ENCODE data around the gene ANKRD6.

Gene ANKRD6

GRCh38 chr6:89414215-89414614, 18.7 kb upstream of the ANKRD6 start:
- no peak for DNase-seq

- DNase-seq = no peak
Measured at GRCh38 chr6:89415185-89415584, 17.8 kb upstream of the ANKRD6 start.

- no peak for DNase-seq
Measured at GRCh38 chr6:89416796-89417195, 16.2 kb upstream of the ANKRD6 start.

GRCh38 chr6:89430201-89430962, 2.6 kb upstream of the ANKRD6 start:
- DNase-seq = peak; percentile 14

GRCh38 chr6:89433252-89434149, 549 bp downstream of the ANKRD6 start:
- no peak for DNase-seq

GRCh38 chr6:89434150-89434499, 1.2 kb downstream of the ANKRD6 start:
- DNase-seq = no peak

- no peak for DNase-seq
Measured at GRCh38 chr6:89434954-89435353, 2.0 kb downstream of the ANKRD6 start.

- DNase-seq = no peak
Measured at GRCh38 chr6:89436226-89436625, 3.3 kb downstream of the ANKRD6 start.

GRCh38 chr6:89438248-89438647, 5.3 kb downstream of the ANKRD6 start:
- DNase-seq = no peak

- no peak for DNase-seq
Measured at GRCh38 chr6:89439014-89439413, 6.1 kb downstream of the ANKRD6 start.

- DNase-seq = no peak
Measured at GRCh38 chr6:89440200-89440599, 7.2 kb downstream of the ANKRD6 start.

- DNase-seq = no peak
Measured at GRCh38 chr6:89443658-89444057, 10.7 kb downstream of the ANKRD6 start.

GRCh38 chr6:89449193-89449592, 16.2 kb downstream of the ANKRD6 start:
- DNase-seq = no peak

GRCh38 chr6:89452281-89452680, 19.3 kb downstream of the ANKRD6 start:
- DNase-seq = no peak

- no peak for DNase-seq
Measured at GRCh38 chr6:89454300-89454699, 21.3 kb downstream of the ANKRD6 start.

GRCh38 chr6:89458704-89459103, 25.8 kb downstream of the ANKRD6 start:
- DNase-seq = no peak

GRCh38 chr6:89459501-89459900, 26.5 kb downstream of the ANKRD6 start:
- no peak for DNase-seq

GRCh38 chr6:89460713-89461112, 27.8 kb downstream of the ANKRD6 start:
- no peak for DNase-seq

GRCh38 chr6:89462503-89462902, 29.6 kb downstream of the ANKRD6 start:
- DNase-seq = no peak

GRCh38 chr6:89464295-89464694, 31.3 kb downstream of the ANKRD6 start:
- no peak for DNase-seq

GRCh38 chr6:89467437-89467836, 34.5 kb downstream of the ANKRD6 start:
- DNase-seq = no peak

GRCh38 chr6:89468998-89469397, 36.0 kb downstream of the ANKRD6 start:
- DNase-seq = no peak

GRCh38 chr6:89471287-89471867, 38.4 kb downstream of the ANKRD6 start:
- DNase-seq = no peak

- DNase-seq = no peak
Measured at GRCh38 chr6:89475101-89475500, 42.1 kb downstream of the ANKRD6 start.

All from fibroblast of upper back skin (primary cell).